GM12874 (cell line): ENCODE measurements around the gene CNTNAP2.

Experiments used
- TF ChIP-seq, protein P1 (sequence below): IDR thresholded peaks from 2 replicates; pipeline ENCODE4 v1.5.1; 2011; ENCODE audit warnings: low read depth, mild to moderate bottlenecking, control low read depth, low read length, moderate library complexity; ENCODE audit not compliant: insufficient read depth

CNTNAP2 gene

DNA sequence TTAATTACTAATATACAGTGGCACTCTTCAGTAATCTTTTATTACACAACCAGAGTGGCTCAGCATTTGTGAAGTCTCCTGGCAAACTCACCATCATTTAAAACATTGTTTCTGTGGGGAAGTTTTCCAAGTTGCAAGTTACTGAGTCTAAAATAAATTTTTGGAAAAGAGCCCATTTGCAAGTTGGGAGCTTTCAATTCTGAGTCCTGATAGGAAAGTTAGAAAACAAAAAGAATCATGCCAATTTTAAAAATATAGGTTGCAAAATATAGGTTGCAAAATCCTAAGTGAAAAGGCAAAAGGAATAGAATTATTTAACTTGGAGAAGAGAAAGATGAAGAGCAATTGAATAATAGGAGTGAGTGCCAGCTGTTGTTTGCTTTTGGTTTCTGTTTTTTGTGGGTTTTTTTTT lies 2095.1 kb downstream of the CNTNAP2 start:
- TF ChIP-seq, protein P1, sequence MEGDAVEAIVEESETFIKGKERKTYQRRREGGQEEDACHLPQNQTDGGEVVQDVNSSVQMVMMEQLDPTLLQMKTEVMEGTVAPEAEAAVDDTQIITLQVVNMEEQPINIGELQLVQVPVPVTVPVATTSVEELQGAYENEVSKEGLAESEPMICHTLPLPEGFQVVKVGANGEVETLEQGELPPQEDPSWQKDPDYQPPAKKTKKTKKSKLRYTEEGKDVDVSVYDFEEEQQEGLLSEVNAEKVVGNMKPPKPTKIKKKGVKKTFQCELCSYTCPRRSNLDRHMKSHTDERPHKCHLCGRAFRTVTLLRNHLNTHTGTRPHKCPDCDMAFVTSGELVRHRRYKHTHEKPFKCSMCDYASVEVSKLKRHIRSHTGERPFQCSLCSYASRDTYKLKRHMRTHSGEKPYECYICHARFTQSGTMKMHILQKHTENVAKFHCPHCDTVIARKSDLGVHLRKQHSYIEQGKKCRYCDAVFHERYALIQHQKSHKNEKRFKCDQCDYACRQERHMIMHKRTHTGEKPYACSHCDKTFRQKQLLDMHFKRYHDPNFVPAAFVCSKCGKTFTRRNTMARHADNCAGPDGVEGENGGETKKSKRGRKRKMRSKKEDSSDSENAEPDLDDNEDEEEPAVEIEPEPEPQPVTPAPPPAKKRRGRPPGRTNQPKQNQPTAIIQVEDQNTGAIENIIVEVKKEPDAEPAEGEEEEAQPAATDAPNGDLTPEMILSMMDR = no peak

- TF ChIP-seq, protein P1 = no peak
These were observed 2096.1 kb downstream of the CNTNAP2 start for GRCh38 chr7:148212731-148213130.

- TF ChIP-seq, protein P1 = no peak
These were observed 2097.5 kb downstream of the CNTNAP2 start for GRCh38 chr7:148214101-148214500.

- TF ChIP-seq, protein P1 = no peak
These were observed 2102.0 kb downstream of the CNTNAP2 start for GRCh38 chr7:148218603-148219002.

DNA sequence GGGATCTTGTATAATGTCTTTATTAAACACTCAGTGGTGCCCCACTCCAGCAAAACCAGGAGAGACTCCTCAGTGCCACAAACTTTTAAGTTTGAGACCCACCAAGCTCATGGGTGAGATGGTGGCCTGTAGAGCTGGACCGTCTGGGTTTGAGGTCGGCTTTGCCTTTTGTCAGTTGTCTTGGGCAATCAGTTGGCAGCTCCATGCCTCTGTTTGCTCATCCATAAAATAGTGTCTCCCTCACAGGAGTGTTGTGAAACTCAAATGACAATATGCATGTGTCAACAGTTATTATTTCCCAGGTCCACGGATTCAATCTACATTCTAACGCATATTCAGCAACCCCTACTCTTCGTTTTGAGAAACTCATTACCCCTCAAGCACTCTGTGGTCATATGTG lies 2106.1 kb downstream of the CNTNAP2 start:
- TF ChIP-seq, protein P1 = no peak

DNA sequence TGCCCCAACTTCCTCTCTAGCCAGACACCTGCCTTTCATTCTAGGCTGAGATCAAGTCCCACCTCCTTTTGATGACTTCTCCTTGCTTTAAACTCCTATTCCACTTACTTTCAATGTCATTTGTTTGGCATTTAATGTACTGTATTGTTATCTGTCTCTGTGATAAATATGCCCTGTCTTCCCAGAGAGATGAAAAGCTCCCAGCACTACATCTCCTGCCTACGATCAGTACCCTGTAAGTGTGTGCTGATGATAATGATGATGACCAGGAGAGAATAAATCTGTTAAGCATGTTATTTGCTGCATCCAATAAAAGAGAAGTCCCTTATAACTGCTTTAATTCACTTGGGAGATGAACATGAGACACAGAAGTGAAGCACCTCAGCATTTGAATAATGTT lies 2106.6 kb downstream of the CNTNAP2 start:
- TF ChIP-seq, protein P1 = no peak

GRCh38 chr7:148223738-148224137 lies 2107.1 kb downstream of the CNTNAP2 start:
- TF ChIP-seq, protein P1 = no peak

DNA sequence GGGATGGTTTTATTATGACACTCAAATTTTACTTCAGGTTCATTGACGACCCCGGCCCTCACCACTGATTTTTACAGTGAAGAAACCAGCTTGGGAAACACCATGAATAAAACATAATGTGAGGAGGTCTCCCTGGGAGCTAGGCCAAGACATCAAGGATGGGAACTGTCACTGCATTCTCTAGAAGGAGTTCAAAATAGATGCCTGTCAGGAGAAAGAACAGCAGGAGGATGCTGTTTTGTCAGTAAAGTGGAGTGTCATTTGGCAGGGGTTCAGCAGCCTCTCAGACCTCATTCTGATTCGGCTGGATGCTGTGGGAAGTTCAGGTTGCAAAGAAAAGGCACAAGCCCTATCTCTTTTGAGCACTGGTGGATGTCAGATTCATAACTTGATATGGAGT lies 2113.7 kb downstream of the CNTNAP2 start:
- TF ChIP-seq, protein P1 = no peak
